Measurements from ENCODE around the gene TRIM71. TPM values are rescaled to one million over a fixed set of nuclear protein-coding genes. Genes with fewer than 3 reads are reported as not detected.

Gene TRIM71
- total RNA-seq, 1 donor from 2014 or later, result 106 TPM

DNA sequence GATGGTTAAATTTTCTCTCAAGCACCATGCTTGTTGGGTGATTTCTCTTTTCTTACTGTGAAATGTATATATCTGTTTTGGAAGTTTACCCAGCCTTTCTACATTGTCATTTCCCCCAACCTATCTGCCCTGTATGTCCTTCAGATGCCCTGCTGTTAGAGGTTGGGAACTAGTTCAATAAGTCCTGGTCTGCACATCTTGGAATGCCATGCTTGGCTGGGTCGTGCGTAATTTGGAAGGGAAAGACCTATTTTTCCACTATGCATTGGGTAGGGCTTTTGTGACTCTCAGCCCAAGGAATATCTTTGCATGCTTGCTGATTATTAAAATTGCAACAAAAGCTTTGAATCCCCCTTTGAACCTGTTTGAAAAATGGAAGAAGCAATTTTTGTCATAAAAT, 63.8 kb downstream of the TRIM71 start:
- Histone ChIP-seq H3K4me2 (no peak overlapping the region), H3K79me2 (ENCODE audit: low read depth) (peaks cover 100% of the 10 kb centered on the region)
- H3K36me3 Mint-ChIP-seq, result peaks cover 44% of the 10 kb centered on the region

DNA sequence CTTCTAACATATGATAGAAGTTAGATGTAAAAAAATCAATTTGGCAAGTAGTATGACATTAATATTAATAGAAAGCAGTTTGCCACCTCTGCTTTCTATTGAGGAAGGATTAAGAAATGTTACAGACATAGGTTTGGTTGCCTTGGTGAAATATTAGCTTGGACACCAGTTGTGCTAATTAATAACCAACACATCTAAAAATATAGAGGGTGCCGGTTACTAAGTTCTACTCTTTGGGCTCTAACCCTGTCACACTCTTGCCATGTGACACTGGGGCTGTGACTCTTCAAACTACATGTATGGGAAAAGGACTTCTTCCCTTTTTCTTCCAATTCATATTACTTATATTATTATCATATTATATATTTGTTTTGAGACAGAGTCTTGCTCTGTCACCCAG, 64.4 kb downstream of the TRIM71 start:
- H3K27ac Mint-ChIP-seq, result no peak overlapping the region
- H3K4me3 Mint-ChIP-seq, result no peak overlapping the region
- H3F3A ChIP-seq (ENCODE audit: low read depth), result peaks cover 25% of the 10 kb centered on the region
- H3K36me3 Mint-ChIP-seq, result peaks cover 39% of the 10 kb centered on the region
- H3K27me3 ChIP-seq, result no peaks in the 10 kb centered on the region
- TF ChIP-seq EZH2 (IDR thresholded peaks at IDR 0.05), result no peak
- TF ChIP-seq EZH2phosphoT487 (IDR thresholded peaks at IDR 0.05), result no peak
- TF ChIP-seq, protein P1, sequence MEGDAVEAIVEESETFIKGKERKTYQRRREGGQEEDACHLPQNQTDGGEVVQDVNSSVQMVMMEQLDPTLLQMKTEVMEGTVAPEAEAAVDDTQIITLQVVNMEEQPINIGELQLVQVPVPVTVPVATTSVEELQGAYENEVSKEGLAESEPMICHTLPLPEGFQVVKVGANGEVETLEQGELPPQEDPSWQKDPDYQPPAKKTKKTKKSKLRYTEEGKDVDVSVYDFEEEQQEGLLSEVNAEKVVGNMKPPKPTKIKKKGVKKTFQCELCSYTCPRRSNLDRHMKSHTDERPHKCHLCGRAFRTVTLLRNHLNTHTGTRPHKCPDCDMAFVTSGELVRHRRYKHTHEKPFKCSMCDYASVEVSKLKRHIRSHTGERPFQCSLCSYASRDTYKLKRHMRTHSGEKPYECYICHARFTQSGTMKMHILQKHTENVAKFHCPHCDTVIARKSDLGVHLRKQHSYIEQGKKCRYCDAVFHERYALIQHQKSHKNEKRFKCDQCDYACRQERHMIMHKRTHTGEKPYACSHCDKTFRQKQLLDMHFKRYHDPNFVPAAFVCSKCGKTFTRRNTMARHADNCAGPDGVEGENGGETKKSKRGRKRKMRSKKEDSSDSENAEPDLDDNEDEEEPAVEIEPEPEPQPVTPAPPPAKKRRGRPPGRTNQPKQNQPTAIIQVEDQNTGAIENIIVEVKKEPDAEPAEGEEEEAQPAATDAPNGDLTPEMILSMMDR (IDR thresholded peaks at IDR 0.05), result no peak
- peaks cover 100% of the 10 kb centered on the region for H3K79me2 ChIP-seq (ENCODE audit: low read depth)
- H3K9me3 ChIP-seq (ENCODE audit: low read depth), result no peaks in the 10 kb centered on the region
- H3K27me3 Mint-ChIP-seq (ENCODE audit: insufficient read depth, low read depth), result no peaks in the 10 kb centered on the region
- H3K4me3 ChIP-seq, result no peak overlapping the region
- H3K9ac ChIP-seq, result no peak overlapping the region
- peaks cover 44% of the 10 kb centered on the region for H3K4me1 ChIP-seq
- H2AFZ ChIP-seq (replicated peaks), result no peak overlapping the region
- peaks cover 9% of the 10 kb centered on the region for H3K36me3 ChIP-seq
- peaks cover 39% of the 10 kb centered on the region for H3K4me1 Mint-ChIP-seq
- peak overlapping the region; percentile 67 for H3K27ac ChIP-seq
- H3K9me3 Mint-ChIP-seq, result peaks cover 5% of the 10 kb centered on the region
- H3K4me2 ChIP-seq, result no peak overlapping the region
- H4K20me1 ChIP-seq (ENCODE audit: low read depth), result peaks cover 96% of the 10 kb centered on the region
- DNase-seq (ENCODE audit: low spot score), result no peak

More for the DNA sequence above, 63.8 kb downstream of the TRIM71 start:
- no peak overlapping the region for H2AFZ ChIP-seq (replicated peaks)
- H4K20me1 ChIP-seq (ENCODE audit: low read depth), result peaks cover 95% of the 10 kb centered on the region
- peak overlapping the region; percentile 31 for H3K27ac Mint-ChIP-seq
- peaks cover 11% of the 10 kb centered on the region for H3K36me3 ChIP-seq
- H3F3A ChIP-seq (ENCODE audit: low read depth), result peaks cover 23% of the 10 kb centered on the region
- H3K9ac ChIP-seq, result no peak overlapping the region
- no peaks in the 10 kb centered on the region for H3K27me3 ChIP-seq
- TF ChIP-seq, protein P1 (IDR thresholded peaks at IDR 0.05), result no peak
- TF ChIP-seq EZH2phosphoT487 (IDR thresholded peaks at IDR 0.05) (no peak), EZH2 (IDR thresholded peaks at IDR 0.05) (no peak)
- no peak for DNase-seq (ENCODE audit: low spot score)
- peaks cover 5% of the 10 kb centered on the region for H3K9me3 Mint-ChIP-seq
- H3K4me1 ChIP-seq, result peaks cover 39% of the 10 kb centered on the region
- H3K9me3 ChIP-seq (ENCODE audit: low read depth), result no peaks in the 10 kb centered on the region
- H3K27ac ChIP-seq, result peak overlapping the region; percentile 67
- H3K27me3 Mint-ChIP-seq (ENCODE audit: insufficient read depth, low read depth), result no peaks in the 10 kb centered on the region
- H3K4me3 Mint-ChIP-seq, result no peak overlapping the region
- no peak overlapping the region for H3K4me3 ChIP-seq
- peaks cover 34% of the 10 kb centered on the region for H3K4me1 Mint-ChIP-seq

DNA sequence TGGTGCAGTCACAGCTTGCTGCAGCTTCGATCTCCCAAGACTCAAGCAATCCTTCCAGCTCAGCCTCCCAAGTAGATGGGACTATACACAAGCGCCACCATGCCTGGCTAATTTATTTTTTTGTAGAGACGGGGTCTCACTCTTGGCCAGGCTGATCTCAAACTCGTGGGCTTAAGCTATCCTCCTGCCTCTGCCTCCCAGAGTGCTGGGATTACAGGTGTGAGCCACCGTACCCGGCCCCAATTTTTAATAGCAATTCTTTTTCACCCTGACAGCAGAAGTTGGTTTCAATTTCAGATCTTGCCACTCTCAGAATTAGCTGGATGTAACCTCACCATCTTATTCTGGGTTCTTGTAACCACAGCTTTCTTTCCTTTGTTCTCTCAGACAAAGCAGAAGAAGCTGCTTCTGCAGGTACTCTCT, 64.8 kb downstream of the TRIM71 start:
- peaks cover 24% of the 10 kb centered on the region for H3F3A ChIP-seq (ENCODE audit: low read depth)
- peaks cover 38% of the 10 kb centered on the region for H3K36me3 Mint-ChIP-seq
- no peaks in the 10 kb centered on the region for H3K9me3 ChIP-seq (ENCODE audit: low read depth)
- H3K4me1 Mint-ChIP-seq, result peaks cover 43% of the 10 kb centered on the region
- no peaks in the 10 kb centered on the region for H3K27me3 ChIP-seq
- H3K27me3 Mint-ChIP-seq (ENCODE audit: insufficient read depth, low read depth), result no peaks in the 10 kb centered on the region
- peaks cover 100% of the 10 kb centered on the region for H3K79me2 ChIP-seq (ENCODE audit: low read depth)
- H3K4me3 Mint-ChIP-seq, result no peak overlapping the region
- peaks cover 9% of the 10 kb centered on the region for H3K36me3 ChIP-seq
- H3K9me3 Mint-ChIP-seq, result peaks cover 5% of the 10 kb centered on the region
- peak overlapping the region; percentile 53 for H3K27ac ChIP-seq
- TF ChIP-seq, protein P1 (IDR thresholded peaks at IDR 0.05), result no peak
- TF ChIP-seq EZH2phosphoT487 (IDR thresholded peaks at IDR 0.05), result no peak
- no peak for TF ChIP-seq EZH2 (IDR thresholded peaks at IDR 0.05)
- DNase-seq (ENCODE audit: low spot score), result no peak
- peaks cover 47% of the 10 kb centered on the region for H3K4me1 ChIP-seq
- no peak overlapping the region for H3K4me3 ChIP-seq
- H3K27ac Mint-ChIP-seq, result no peak overlapping the region
- H3K9ac ChIP-seq, result no peak overlapping the region
- no peak overlapping the region for H2AFZ ChIP-seq (replicated peaks)
- H3K4me2 ChIP-seq, result no peak overlapping the region
- peaks cover 99% of the 10 kb centered on the region for H4K20me1 ChIP-seq (ENCODE audit: low read depth)
